Measurements from ENCODE around the gene PWWP3B.

DNA sequence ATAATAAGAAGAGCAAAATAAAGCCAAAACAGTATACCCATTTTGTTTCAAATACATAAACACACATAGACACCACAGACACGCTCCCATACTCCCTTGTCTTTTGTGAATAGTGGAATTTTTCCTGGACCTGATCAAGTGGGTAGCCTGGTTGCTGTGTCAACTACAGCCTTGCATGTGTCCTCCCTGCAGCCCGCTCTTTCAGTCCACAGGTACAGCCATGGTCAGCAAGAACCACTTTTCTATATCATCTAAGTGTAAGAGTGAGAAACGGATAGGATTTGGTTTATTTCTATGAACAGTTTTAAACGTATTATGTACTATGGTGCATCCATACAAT lies 9.8 kb downstream of the PWWP3B start:
- TF ChIP-seq GATA3 (IDR thresholded peaks at IDR 0.05; ENCODE audit: low read depth, low read length): no peak
- TF ChIP-seq GATA2 (IDR thresholded peaks at IDR 0.05; ENCODE audit: low read depth, low read length): no peak

All from SH-SY5Y (cell line).